HEK293 (cell line): ENCODE measurements around the gene SNCG.
"Not testable (repeated sequence)": the region's sequence is repeated elsewhere in the genome, so short reads cannot be mapped to it uniquely, and the experiment has no call there.

Experiments
- ZBTB21 ChIP-seq: fragments of 450-650 bp; formaldehyde crosslinking; IDR thresholded peaks from 2 replicates; pipeline ENCODE4 v1.5.1; 2017; ENCODE audit warnings: missing biosample characterization, missing genetic modification characterization
- ZEB2 ChIP-seq: fragments of 450-650 bp; formaldehyde crosslinking; IDR thresholded peaks from 2 replicates; pipeline ENCODE4 v1.5.1; 2016; ENCODE audit warnings: missing biosample characterization, missing genetic modification characterization
- ZNF423 ChIP-seq: fragments of 450-650 bp; formaldehyde crosslinking; IDR thresholded peaks from 2 replicates; pipeline ENCODE4 v1.5.1; 2016; ENCODE audit warnings: missing biosample characterization, missing genetic modification characterization
- ZNF510 ChIP-seq: fragments of 450-650 bp; formaldehyde crosslinking; IDR thresholded peaks from 2 replicates; pipeline ENCODE4 v1.5.1; 2018; ENCODE audit warnings: mild to moderate bottlenecking, missing genetic modification characterization, missing biosample characterization; ENCODE audit not compliant: insufficient replicate concordance
- TF ChIP-seq, protein P1 (sequence below): fragments of 450-650 bp; formaldehyde crosslinking; IDR thresholded peaks from 2 replicates; pipeline ENCODE4 v1.5.1; 2016; ENCODE audit warnings: missing biosample characterization, missing genetic modification characterization

DNA sequence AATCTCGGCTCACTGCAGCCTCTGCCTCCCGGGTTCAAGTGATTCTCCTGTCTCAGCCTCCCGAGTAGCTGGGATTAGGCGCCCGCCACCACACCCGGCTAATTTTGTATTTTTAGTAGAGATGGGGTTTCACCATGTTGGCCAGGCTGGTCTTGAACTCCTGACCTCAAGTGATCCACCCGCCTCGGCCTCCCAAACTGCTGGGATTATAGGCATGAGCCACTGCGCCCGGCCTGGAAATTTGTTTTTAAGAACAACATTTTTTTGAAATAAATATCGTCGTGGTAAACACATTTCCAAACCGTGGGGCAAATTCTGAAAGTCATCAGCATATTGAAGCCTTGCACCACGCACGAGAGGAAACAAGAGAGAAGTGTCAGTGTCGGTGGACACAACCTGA is 18.3 kb upstream of the SNCG start:
- TF ChIP-seq, protein P1, sequence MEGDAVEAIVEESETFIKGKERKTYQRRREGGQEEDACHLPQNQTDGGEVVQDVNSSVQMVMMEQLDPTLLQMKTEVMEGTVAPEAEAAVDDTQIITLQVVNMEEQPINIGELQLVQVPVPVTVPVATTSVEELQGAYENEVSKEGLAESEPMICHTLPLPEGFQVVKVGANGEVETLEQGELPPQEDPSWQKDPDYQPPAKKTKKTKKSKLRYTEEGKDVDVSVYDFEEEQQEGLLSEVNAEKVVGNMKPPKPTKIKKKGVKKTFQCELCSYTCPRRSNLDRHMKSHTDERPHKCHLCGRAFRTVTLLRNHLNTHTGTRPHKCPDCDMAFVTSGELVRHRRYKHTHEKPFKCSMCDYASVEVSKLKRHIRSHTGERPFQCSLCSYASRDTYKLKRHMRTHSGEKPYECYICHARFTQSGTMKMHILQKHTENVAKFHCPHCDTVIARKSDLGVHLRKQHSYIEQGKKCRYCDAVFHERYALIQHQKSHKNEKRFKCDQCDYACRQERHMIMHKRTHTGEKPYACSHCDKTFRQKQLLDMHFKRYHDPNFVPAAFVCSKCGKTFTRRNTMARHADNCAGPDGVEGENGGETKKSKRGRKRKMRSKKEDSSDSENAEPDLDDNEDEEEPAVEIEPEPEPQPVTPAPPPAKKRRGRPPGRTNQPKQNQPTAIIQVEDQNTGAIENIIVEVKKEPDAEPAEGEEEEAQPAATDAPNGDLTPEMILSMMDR (tag by site-specific recombination): not testable (repeated sequence)
- not testable (repeated sequence) for TF ChIP-seq ZNF510, ZBTB21, ZNF423, ZEB2 (tag by site-specific recombination)
